Measurements from ENCODE around the gene ARID5A.

The ARID5A gene

DNA sequence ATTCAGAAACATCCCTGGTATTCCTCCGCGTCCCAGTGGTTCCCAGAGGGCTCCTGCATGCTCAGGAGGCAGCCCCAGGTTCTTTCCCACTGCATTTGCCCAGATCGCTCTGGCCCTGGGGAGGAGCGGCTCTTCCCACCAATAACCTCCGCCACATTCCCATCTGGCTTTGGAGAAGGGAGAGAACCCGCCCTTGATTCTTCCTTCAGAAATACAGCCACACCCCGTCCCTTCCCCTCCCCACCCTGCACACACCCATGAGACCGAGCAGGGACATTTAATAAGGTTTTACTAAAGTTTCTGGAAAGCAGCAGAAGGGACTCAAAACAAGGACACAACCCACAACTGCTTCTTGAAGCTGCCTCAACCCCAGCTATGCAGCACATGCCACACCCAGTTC is 21.9 kb downstream of the ARID5A start:
- no peak for DNase-seq

DNA sequence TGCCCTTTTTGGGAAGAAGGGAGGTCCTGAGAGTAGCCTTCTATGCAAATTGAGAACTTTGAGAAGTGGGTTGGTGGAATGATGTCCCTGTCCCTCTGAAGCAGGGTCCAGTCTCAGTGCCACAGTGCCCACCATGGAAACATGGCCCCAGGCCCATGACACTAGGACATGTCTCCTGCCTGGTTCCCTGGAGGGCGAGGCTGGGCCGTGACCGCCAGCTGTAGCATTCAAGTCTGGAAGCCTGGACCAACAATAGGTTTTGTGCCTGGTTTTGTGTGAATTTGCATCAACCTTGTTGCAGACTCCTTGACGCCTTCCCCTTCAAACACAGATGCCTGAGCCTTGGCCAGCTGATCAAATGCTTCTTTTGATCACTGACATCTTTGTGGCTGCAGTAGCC is 27.5 kb downstream of the ARID5A start:
- no peak for DNase-seq

DNA sequence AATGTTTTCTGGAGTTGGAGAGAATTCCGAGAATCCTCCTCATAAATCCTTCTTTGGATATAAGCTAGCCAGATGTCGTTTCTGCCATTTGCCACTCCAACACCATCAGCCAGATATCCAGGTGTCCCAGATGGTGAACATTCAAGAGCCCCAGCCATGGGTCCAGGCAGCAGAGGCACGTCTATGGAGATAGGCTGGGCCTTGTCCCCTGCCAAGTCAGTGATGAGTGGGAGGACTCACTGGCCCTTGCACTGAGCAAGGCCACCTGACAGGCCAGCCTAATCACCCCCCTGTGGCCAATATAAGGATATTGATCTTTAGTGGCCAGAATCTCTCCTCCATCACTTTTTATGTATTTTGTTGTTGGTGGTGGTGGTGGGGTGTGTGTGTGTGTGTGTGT is 28.0 kb downstream of the ARID5A start:
- no peak for DNase-seq

DNA sequence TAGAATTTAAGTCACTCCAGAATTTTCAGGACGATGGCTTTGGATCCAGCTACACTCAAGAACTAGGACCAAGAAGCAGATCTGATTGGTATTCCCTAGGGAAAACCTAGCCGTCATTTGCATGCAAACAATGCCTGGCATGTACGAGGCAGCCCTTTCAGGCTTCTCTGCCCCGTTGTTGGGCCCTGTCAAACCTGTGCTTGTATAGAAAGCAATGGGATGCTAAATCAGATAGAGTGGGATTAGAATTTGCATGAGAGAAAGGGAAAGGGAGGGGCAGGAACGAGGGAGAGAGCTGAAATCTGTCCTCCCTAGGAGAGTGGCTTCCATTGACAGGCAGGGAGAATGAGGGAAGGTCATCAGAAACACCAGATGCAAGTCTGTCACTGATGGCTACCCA is 28.6 kb downstream of the ARID5A start:
- no peak for DNase-seq

DNA sequence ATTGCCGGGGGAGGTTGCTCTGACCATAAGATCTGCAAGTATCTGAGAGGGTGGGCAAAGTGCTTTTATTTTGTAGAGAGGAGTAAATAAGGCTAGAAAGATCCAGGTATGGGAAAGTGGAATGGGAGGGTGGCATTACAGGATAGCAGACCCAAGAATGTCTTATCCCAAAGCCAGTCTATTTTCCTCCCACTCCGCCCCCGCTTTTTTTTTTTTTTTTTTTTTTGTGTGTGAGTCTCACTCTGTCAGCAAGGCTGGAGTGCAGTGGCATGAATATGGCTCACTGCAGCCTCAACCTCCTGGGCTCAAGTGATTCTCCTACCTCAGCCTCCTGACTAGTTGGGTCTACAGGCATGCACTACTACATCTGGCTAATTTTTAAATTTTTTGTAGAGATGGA is 31.5 kb downstream of the ARID5A start:
- DNase-seq: no peak

DNA sequence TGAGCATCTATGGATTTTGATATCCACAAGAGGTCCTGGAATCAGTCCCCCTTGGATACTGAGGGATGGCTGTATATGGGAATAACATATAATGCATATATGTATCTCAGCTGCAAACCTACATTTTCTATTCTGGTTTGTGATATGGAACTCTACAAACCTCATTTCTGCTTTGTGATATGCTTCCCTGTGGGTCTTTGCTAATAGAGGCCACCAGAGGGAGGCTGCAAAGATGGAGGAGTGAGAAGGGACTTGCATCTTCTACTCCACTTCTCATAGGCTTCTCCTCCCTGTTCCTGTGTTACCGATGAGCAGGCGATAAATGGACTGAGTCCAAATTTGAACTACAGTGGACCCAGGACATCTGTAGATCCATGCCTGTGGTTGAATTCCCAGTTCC is 37.8 kb downstream of the ARID5A start:
- DNase-seq: no peak

DNA sequence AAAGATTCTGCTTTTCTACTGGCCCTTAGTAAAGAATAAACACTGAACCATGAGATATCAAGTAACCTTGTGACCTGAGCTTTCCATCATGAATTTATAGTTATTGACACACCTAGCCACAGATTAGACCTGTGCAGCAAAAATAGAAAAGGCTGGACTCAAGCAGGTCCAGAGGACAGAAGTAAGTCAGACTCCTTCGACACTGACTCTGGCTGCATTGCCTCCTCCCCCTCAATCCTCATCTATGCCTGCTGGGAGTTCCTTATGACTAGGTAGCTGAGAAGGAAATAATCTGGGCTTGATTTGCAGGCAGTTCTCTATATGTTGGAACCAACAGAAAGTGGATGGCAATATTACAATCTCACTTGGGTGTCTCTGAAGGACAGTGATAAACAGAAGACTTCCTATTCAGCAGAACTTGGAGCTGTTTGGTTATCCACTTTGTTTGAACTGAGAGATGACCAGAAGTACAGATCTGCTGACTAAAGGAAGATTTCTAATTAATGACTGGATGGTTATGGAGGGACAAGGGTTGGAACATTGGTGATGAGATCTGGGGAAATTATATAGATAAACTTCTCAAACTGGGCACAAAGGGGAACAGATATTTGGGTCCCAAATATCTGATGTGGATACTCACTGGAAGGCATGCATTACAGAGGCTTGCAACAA is 39.4 kb downstream of the ARID5A start:
- no peak for DNase-seq

DNA sequence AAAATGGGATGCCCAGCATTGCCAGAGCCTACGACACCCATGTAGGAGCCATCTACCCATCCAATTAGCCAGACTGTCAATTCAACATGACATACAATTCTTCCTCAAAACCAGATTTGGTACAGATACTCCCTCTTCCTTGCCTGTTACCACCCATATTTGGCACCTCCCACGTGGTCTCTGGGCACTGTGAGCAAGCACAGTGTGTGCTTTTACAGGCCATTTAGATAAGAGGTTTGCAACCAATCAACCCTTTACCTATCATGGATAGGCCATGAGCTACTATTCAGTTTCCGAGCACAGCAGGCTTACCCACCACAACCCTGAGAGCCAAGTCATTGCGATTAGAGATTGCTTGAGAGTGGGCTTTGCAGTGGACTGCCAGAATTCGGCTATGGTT is 40.9 kb downstream of the ARID5A start:
- DNase-seq: no peak

DNA sequence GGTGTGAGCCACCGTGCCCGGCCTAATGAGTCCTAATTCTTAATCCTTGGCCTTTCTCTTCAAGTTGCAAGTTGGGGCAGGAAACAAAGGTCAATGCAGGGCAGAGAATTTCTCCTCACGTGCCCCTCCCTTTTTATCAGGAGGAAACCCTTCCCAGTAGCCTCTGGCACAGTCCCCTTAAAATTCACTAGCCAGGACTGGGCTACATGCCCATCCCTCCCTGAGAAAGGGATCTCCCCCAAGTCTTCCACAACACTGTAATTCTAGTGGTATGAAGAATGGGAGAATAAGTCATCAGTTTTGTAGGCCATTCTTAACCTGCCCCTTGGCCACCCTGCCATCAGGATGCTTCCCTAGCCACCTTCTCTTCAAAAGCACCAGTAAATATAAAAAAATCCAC is 42.2 kb downstream of the ARID5A start:
- no peak for DNase-seq

DNA sequence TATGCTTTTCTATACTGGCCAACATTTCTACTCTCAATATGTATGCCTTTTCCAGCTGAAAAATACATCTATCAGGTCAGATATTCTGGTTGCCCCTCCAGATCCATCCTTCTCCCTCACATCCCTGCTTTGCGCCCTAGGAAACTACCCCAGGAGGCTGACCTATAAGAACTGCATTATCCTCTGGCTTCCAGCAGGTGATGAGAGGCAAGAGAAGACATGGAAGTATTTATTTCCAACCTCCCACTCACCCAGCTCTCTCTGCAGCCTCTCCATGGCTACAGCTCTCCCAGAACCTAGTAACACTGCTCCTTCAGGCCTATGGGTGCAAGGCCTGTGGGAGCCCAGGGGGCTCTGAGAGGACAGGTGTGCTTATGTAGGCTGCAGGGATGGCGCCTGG is 42.9 kb downstream of the ARID5A start:
- DNase-seq: no peak

DNA sequence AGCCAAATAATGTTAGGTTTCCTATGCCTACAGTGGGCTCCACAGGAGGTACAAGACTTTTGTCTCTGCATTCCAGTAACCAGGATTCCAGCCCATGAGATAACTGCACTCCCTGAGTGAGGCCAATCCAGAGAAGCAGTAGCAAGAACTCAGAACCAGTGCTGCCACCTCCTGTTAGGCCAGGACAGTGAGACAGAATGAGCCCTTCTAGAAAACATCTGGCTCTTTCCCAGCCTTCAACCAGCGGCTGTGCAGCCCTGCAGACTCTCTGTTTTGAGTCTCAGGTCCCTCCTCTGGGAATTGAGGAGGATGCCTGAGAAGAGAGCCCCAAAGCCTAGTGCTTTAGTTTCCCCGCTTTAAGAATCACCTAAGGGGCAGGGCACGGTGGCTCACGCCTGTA is 44.2 kb downstream of the ARID5A start:
- DNase-seq: no peak

DNA sequence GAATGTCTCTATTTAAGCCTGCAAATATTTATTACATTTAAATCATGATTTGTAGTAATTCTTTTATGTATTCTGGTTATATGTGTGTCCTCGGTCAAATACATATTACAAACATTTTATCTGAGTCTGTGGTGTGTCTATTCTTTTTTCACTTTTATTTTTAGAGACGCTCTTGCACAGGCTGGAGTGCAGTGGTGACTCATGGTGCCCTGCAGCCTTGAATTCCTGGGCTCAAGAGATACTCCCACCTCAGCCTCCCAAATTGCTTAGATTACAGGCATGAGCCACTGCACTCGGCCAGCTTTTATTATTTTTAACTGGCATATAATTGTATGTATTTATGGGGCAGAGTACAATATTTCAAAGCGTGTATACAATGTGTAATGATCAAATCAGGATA is 47.5 kb downstream of the ARID5A start:
- DNase-seq: no peak

DNA sequence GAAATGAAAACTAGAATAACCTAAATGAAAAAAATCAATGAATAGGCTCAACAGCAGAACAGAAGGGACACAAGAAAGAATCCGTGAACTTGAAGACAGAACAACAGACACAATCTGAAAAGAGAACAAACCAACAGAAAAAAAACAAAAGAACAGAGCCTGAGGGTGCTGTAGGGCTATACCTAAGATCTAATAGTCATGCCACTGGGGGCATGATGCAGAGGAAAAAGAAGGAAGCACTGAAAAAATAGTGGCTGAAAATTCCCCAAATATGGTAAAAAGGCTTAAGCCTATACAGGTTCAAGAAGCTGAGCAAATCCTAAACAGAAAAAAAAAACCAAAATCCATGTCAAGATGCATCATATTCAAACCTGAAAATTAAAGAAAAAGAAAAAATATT is 51.3 kb downstream of the ARID5A start:
- DNase-seq: no peak

DNA sequence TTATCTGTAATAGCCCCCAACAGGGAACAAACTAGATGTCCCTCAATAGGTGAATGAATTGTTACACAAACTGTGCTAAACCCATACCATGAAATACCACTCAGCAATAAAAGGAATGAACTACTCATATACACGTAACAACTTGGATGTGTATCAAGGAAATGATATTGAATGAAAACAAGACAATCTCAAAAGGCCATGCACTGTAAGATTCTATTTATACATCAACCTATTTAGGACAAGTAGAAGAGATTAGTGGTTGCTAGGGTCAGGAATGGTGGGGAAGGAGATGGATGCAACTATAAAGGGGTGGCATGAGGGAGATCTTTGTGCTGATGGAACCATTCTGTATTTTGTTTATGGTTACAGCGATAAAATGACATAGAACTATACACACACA is 54.5 kb downstream of the ARID5A start:
- DNase-seq: no peak

DNA sequence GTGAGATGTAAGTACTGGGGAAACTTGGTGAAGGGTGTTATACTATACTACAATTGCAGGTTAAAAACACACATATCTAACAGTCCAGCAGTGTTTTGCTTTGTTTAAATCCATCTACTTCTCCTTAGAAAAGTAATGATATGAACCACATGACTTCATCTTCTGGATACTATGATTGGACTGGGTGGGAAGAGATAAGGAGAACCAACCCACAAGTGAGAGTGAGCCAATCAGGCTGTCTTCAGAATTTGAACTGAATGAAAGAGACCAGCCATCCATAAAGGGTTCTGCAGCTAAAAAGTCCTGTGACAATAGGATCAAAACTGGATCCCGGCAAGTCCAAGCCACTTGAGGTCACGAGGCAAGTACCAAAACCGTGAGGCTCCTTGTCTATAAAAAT is 54.9 kb downstream of the ARID5A start:
- no peak for DNase-seq

DNA sequence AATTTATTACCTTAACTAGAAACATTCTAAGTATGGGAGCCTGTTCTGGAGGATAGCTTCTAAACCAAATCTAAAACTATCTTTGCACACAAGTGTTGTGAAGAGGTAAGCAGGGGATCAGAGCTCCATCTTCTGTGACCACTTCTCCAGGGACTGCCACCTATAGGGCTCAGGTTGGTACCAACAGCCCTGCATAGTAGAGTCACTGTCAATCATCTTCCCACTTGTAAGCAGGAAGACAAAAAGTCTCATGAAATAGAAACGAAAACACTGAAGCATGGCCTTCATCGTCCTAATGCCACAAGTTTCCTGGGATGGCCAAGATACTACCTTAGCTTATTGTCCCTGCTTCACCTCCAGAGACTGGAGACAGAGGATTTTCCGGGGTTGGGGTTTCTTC is 57.7 kb downstream of the ARID5A start:
- DNase-seq: peak; percentile 6

DNA sequence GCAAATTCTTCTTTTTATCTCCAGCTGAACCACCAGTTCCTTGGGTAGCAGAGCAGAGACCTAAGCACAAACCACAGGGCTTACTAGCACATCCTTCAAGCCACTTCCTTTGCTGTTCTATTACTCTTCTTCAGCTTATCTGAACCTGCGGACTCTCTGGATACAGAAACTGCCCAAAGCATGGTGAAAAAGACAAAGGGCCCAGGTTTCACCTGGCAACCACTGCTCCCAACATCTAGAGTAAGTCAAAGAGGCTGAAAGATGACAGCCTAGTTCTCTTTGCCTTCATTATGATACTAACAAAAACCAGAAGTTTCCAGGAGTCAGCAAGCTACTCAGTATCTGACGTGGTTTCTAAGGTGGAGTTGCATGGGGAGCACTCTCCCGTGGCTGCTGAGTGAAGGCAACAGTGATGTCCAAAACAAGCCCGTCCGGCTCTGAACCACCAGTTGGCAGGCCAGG is 58.2 kb downstream of the ARID5A start:
- DNase-seq: peak; percentile 43

DNA sequence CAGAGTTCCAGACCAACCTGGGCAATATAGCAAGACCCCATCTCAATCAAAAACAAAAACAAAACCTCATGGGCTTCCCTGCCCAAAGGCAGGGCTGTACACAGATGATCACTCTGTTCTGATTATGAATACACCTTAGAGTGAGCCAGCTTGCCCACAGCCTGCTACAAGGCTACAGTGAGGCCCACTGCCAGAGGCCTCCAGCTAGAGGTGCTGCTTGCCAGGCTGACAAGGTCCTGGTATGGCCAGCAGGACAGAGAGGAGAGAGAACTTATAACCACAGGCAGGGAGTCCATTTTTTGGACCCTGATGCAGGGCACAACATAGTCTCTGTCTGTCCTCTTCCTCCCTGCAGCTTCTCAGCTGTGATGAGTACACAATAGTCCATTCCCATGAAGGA is 60.0 kb downstream of the ARID5A start:
- DNase-seq: no peak

DNA sequence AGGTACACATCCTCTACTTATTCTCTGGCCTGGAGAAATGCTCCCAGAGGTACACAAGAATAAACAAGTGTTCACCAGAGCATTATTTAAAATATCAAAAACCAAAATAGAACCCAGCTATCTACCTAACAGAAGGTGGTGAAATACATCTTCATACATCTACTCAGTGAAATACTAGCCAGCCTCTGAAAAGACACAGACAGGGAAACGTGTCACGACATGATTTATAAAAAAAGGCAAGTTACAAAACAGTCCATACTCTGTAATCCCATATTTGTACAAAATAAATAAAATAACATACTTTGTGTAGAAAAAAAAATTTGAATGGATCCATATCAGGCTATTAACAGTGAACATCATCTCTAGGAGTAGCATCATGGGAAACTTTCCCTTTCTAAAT is 63.4 kb downstream of the ARID5A start:
- no peak for DNase-seq

DNA sequence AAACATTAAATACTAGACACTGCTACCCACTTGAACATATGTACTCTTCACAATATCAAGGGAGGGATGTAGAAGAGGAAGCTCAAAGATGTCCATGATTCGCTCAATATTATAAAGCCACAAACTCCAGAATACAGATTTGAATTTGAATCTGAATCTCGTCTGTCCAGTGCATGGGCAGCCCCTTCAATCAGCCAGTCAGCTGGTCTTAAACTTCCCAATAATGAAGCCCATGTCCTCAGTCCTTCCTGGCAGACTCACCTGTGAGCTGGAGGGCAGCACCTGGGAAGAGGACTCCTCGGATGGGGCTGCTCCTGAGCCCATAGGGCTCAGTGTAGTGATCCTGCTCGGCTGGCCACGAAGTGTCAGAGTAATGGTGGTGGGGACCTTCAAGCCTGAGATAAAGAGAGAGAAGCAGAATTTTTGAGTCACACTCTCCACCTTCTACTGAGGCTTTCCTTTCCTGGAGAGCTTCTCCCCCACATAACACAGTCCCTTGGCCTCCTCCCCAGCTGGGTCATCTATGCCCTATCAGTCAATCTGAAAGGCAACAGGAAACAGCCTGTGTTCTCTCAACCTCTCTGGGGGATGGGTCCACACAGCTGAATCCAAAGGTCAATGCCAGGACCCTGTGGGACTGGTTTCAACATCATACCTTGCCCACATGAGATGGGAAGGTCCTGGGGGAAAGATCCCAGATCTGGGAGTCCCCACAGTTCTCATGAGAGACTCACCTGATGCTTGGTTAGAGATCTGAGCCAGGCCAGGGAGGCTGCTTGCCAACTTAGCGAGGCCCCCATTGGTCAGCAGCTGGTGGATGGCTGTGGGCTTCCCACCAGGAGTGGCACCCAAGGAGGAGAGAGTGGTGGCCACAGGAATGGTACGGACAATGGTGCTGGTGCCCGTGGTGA is 65.1 kb downstream of the ARID5A start:
- no peak for DNase-seq

All from CD4-positive, alpha-beta T cell treated with Interleukin-21 for 1 hour (primary cell).